ENCODE measurements around the gene INTS12.

The INTS12 gene

GRCh38 chr4:105662935-105663675 is 45.4 kb downstream of the INTS12 start:
- H3K4me3 Mint-ChIP-seq = no peak overlapping the region
- no peak overlapping the region for H3K27ac Mint-ChIP-seq
- DNase-seq = no peak
- CTCF ChIA-PET = no interaction called here
- no peaks in the 10 kb centered on the region for H3K36me3 Mint-ChIP-seq
- no peaks in the 10 kb centered on the region for H3K9me3 Mint-ChIP-seq
- peaks cover 2% of the 10 kb centered on the region for H3K4me1 Mint-ChIP-seq
- H3K27me3 Mint-ChIP-seq = peaks cover 6% of the 10 kb centered on the region

DNA sequence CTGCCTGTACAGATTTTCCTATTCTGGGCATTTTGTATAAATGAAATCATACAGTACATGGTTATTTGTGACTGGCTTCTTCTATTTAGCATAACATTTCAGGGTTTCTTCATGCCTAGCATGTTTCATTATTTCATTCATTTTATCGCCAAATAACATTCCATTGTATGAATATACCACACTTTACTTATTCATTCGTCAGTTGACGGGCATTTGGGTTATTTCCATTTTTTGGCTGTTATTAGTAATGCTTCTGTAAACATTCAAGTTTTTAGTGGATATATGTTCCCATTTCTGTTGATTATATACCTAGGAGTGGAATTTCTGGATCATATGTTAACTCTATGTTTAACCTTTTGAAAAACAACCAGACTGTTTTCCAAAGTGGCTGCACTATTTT is 47.5 kb downstream of the INTS12 start:
- Mint-ChIP-seq H3K4me1 (peaks cover 2% of the 10 kb centered on the region), H3K36me3 (no peaks in the 10 kb centered on the region), H3K9me3 (no peaks in the 10 kb centered on the region), H3K4me3 (no peak overlapping the region), H3K27me3 (peaks cover 6% of the 10 kb centered on the region), H3K27ac (no peak overlapping the region)
- no peak for DNase-seq
- CTCF ChIA-PET = no interaction called here

DNA sequence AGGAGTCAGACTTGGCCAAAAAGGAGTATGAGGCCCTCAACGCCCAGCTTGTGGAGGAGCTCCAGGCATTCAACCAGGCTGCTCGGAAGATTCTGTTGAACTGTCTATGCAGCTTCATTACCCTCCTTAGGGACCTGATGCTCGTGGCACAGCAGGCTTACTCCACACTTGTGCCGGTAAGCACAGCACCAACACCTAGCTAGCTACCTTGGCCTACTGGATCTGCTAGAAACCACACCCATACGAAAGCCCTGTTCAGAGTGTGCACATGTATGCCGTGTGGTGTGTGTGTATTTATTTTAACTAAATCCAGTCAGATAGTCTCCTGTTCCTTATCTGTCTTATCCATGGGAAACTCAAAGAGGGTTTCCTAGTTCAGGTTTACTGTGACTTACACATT is 49.3 kb downstream of the INTS12 start:
- CTCF ChIA-PET = no interaction called here
- Mint-ChIP-seq H3K27ac (no peak overlapping the region), H3K27me3 (peaks cover 6% of the 10 kb centered on the region), H3K4me1 (peaks cover 2% of the 10 kb centered on the region), H3K4me3 (no peak overlapping the region), H3K9me3 (no peaks in the 10 kb centered on the region), H3K36me3 (no peaks in the 10 kb centered on the region)
- no peak for DNase-seq

DNA sequence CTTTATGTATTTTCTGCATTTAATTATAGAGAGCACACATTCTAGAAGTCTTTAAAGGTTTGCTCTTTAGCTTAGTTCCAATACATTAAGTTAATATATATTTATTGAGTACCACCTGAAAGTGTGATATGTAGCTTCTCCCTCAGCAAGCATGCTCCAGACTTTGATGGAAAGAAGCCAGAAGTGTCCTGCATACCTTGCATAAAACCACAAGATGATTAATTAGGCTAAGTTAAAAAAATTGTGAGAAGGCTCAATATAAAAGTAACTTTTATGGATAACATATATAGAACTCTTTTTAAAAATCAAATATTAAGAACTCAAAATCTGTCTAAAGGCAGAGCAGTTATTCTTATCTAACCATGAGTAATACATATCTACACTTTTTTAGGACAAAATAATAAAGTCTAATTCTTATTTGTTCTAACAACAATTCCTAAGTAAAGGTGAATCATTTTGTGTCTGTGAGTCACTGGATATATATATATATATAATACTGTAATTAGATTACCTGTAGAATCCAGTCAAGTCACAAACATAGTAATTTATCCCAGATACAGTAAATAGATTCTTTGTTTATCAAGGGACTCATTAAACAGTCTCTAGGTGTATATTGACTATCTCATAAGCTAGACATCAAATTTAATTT is 51.2 kb downstream of the INTS12 start:
- CTCF ChIA-PET = no interaction called here
- Mint-ChIP-seq H3K36me3 (no peaks in the 10 kb centered on the region), H3K27me3 (peaks cover 6% of the 10 kb centered on the region)

GRCh38 chr4:105652286-105652888 is 56.1 kb downstream of the INTS12 start:
- H3K36me3 Mint-ChIP-seq = no peaks in the 10 kb centered on the region
- CTCF ChIA-PET = interaction anchor here (0.6 kb wide), 1 partner anchor 538 kb away, joined by 3 read pairs; no protein-coding TSS in a partner anchor
- H3K27me3 Mint-ChIP-seq = no peaks in the 10 kb centered on the region
- no peaks in the 10 kb centered on the region for H3K4me1 Mint-ChIP-seq
- no peak for DNase-seq
- no peaks in the 10 kb centered on the region for H3K9me3 Mint-ChIP-seq
- H3K4me3 Mint-ChIP-seq = no peak overlapping the region
- H3K27ac Mint-ChIP-seq = no peak overlapping the region

More for the DNA sequence above, 51.2 kb downstream of the INTS12 start:
- no peak overlapping the region for H3K4me3 Mint-ChIP-seq
- H3K9me3 Mint-ChIP-seq = no peaks in the 10 kb centered on the region
- DNase-seq = no peak
- H3K27ac Mint-ChIP-seq = no peak overlapping the region
- H3K4me1 Mint-ChIP-seq = no peaks in the 10 kb centered on the region

GRCh38 chr4:105651884-105652283 is 56.6 kb downstream of the INTS12 start:
- H3K4me1 Mint-ChIP-seq = no peaks in the 10 kb centered on the region
- H3K4me3 Mint-ChIP-seq = no peak overlapping the region
- H3K9me3 Mint-ChIP-seq = no peaks in the 10 kb centered on the region
- no peaks in the 10 kb centered on the region for H3K36me3 Mint-ChIP-seq
- CTCF ChIA-PET = no interaction called here
- no peaks in the 10 kb centered on the region for H3K27me3 Mint-ChIP-seq
- no peak for DNase-seq
- no peak overlapping the region for H3K27ac Mint-ChIP-seq

DNA sequence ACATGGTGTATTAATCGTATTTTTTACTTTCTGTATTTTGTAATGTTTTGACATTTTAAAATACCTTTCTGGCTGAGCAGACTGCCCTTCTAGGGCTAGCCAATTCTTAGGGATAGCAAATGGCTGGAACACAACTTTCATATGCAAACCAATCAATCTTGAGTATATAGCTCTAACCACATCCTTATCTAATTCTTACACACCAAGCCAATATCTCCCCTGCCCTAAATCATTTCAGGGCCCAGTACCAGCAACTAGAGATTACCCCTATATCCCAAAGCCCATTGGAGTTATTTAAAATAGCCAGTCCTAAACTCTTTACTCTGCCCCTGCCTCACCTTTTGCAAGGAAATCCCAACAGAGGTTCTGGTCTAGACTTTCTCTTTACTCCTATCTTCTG is 58.3 kb downstream of the INTS12 start:
- CTCF ChIA-PET = no interaction called here
- Mint-ChIP-seq H3K9me3 (no peaks in the 10 kb centered on the region), H3K27ac (no peak overlapping the region), H3K4me1 (no peaks in the 10 kb centered on the region), H3K36me3 (no peaks in the 10 kb centered on the region), H3K4me3 (no peak overlapping the region), H3K27me3 (no peaks in the 10 kb centered on the region)
- no peak for DNase-seq

DNA sequence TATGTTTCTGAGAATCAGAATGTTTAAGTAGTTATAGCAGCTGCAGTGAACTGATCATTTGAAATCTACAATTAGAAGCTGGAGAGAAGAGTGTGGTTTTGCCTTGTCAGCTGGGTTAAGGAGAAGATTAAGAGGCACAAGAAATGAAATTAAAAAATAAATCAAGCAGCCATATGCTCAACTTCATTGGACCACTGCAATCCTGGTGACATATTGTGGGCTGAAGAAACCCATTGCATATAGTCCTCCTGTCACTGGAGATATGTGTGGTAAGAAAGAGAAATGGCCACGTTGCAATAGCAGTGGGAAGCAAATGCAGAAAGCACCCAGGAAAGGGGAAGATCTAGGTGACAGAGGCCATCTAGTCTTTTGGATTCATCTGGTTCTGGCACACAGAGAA is 63.0 kb downstream of the INTS12 start:
- H3K27ac Mint-ChIP-seq = no peak overlapping the region
- no peak overlapping the region for H3K4me3 Mint-ChIP-seq
- DNase-seq = no peak
- no peaks in the 10 kb centered on the region for H3K27me3 Mint-ChIP-seq
- no peaks in the 10 kb centered on the region for H3K4me1 Mint-ChIP-seq
- no peaks in the 10 kb centered on the region for H3K36me3 Mint-ChIP-seq
- CTCF ChIA-PET = no interaction called here
- no peaks in the 10 kb centered on the region for H3K9me3 Mint-ChIP-seq

DNA sequence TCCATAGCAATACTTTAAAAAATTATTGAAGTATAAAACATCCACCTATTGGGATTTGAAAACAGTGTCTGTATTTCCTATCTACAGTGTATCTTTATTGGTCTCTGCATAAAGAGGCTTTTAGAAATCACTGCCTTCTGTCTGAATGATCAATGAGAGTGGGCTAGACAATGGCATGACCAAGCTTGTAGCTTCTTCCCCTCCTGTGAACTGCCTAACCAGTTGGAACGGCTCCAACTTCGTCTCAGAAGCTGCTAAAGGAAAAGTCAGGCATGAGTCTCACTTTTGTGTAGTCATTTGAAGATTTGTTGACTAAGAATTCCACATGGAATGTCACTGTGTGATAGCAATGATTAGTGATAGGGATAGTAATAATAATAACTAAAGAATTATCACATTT is 64.2 kb downstream of the INTS12 start:
- Mint-ChIP-seq H3K4me3 (no peak overlapping the region), H3K4me1 (no peaks in the 10 kb centered on the region), H3K27me3 (no peaks in the 10 kb centered on the region), H3K9me3 (no peaks in the 10 kb centered on the region), H3K27ac (no peak overlapping the region), H3K36me3 (no peaks in the 10 kb centered on the region)
- CTCF ChIA-PET = no interaction called here
- DNase-seq = no peak

DNA sequence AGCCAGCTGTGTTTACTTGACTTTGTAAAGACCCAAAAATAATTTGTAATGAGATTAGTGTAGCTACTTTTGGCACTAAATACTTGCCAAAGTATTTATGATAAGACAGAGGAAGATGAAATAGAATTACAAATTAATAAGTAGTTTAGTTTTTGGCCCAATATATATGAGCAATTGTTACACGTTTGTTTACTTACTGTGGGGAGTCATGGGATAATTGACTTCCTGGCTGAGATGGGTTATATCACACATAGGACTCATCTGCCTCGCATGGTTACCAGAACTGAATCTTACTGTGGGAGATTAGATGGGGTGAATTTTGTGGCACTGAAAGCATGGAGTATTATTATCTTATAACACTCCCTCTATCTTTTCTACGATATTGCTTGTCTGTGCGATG is 66.6 kb downstream of the INTS12 start:
- Mint-ChIP-seq H3K9me3 (no peaks in the 10 kb centered on the region), H3K36me3 (no peaks in the 10 kb centered on the region), H3K4me1 (no peaks in the 10 kb centered on the region), H3K27ac (no peak overlapping the region), H3K4me3 (no peak overlapping the region), H3K27me3 (peaks cover 4% of the 10 kb centered on the region)
- no peak for DNase-seq
- CTCF ChIA-PET = no interaction called here

- Mint-ChIP-seq H3K4me3 (no peak overlapping the region), H3K4me1 (no peaks in the 10 kb centered on the region), H3K9me3 (no peaks in the 10 kb centered on the region), H3K36me3 (no peaks in the 10 kb centered on the region), H3K27ac (no peak overlapping the region), H3K27me3 (peaks cover 4% of the 10 kb centered on the region)
- no peak for DNase-seq
- CTCF ChIA-PET = no interaction called here
Observed at GRCh38 chr4:105637408-105638176, 70.9 kb downstream of the INTS12 start.

DNA sequence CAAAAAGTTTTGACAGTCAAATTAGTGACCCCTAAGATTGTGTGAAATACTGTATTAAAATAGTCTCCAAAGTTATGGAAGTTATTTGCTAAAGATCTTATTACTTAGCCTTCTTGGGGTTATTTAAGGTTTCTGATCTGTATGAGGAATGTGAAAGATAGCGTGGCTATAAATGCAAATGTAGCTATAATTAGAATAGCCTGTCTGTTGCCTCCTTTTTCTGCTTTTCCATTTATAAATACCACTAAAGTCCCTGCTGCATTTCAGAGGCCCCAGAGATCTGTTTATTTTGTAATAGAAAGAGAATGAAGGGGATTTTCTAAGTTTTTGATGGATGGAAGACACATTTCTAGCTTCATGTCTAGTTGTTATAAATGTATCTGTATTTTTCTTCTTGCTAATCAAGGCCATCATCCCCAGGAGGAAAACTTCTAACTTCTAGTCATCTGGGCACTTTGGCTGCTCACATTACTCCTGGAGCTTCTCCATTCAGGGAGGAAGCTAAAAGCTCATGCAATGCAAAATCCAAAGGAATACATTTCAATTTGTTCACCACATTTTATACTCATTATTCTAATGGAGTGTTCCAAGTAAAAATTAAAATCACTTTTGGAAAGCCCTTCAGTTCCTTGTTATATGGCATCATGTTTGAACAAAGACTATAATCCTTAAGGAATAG is 73.9 kb downstream of the INTS12 start:
- H3K27me3 Mint-ChIP-seq = peaks cover 4% of the 10 kb centered on the region
- H3K27ac Mint-ChIP-seq = no peak overlapping the region
- no peak overlapping the region for H3K4me3 Mint-ChIP-seq
- H3K4me1 Mint-ChIP-seq = no peaks in the 10 kb centered on the region
- H3K36me3 Mint-ChIP-seq = no peaks in the 10 kb centered on the region
- CTCF ChIA-PET = no interaction called here
- DNase-seq = no peak
- H3K9me3 Mint-ChIP-seq = no peaks in the 10 kb centered on the region

DNA sequence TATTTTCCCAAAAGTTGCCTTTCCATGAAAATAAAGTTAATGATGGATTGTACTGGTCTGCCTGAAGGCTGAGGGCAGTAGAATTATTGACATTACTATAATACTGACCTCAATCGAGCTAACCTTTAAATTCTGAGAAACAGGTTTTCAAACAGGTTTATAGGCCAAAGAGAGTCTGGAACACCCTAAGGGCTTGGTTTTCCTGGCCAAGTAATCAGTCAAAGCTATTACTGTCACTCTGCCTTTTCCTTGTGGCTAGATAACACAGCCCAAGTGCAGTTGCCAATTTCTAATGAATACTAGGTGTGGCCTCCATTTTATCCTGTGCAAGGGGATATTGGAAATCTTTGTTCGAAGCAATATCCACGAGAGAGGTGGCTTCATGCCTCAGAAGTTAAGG is 75.2 kb downstream of the INTS12 start:
- CTCF ChIA-PET = interaction anchor here (1.5 kb wide), 1 partner anchor 15 kb away, joined by 3 read pairs; no protein-coding TSS in a partner anchor
- DNase-seq = no peak
- H3K4me3 Mint-ChIP-seq = no peak overlapping the region
- H3K9me3 Mint-ChIP-seq = no peaks in the 10 kb centered on the region
- no peak overlapping the region for H3K27ac Mint-ChIP-seq
- H3K27me3 Mint-ChIP-seq = peaks cover 4% of the 10 kb centered on the region
- H3K4me1 Mint-ChIP-seq = no peaks in the 10 kb centered on the region
- no peaks in the 10 kb centered on the region for H3K36me3 Mint-ChIP-seq

Data from activated naive CD4-positive, alpha-beta T cell treated with anti-CD3 and anti-CD28 coated beads, Interleukin-2, amount 10 ng/mL, durations not matched to agents 7 days and 5 days (primary cell).